ENCODE measurements around the gene DPCD.
"Not testable (repeated sequence)": the region's sequence is repeated elsewhere in the genome, so short reads cannot be mapped to it uniquely, and the experiment has no call there.

The DPCD gene

DNA sequence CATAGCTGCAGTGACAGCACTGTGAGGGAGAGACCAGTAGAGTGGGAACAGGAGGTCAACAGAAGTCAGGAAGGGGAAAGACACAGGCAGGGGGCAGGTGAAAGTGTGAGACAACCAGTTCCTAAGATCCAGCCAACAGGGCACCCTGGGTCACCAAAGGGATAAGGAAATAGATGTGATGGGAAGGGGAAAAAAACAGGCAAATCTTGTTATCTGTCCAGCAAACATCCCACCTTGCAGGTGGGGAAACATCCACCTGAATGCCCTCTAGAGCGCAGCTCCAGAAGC lies 42.5 kb downstream of the DPCD start:
- TF ChIP-seq, protein P1, sequence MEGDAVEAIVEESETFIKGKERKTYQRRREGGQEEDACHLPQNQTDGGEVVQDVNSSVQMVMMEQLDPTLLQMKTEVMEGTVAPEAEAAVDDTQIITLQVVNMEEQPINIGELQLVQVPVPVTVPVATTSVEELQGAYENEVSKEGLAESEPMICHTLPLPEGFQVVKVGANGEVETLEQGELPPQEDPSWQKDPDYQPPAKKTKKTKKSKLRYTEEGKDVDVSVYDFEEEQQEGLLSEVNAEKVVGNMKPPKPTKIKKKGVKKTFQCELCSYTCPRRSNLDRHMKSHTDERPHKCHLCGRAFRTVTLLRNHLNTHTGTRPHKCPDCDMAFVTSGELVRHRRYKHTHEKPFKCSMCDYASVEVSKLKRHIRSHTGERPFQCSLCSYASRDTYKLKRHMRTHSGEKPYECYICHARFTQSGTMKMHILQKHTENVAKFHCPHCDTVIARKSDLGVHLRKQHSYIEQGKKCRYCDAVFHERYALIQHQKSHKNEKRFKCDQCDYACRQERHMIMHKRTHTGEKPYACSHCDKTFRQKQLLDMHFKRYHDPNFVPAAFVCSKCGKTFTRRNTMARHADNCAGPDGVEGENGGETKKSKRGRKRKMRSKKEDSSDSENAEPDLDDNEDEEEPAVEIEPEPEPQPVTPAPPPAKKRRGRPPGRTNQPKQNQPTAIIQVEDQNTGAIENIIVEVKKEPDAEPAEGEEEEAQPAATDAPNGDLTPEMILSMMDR (IDR thresholded peaks at IDR 0.05; ENCODE audit: low read depth, low read length): no peak

DNA sequence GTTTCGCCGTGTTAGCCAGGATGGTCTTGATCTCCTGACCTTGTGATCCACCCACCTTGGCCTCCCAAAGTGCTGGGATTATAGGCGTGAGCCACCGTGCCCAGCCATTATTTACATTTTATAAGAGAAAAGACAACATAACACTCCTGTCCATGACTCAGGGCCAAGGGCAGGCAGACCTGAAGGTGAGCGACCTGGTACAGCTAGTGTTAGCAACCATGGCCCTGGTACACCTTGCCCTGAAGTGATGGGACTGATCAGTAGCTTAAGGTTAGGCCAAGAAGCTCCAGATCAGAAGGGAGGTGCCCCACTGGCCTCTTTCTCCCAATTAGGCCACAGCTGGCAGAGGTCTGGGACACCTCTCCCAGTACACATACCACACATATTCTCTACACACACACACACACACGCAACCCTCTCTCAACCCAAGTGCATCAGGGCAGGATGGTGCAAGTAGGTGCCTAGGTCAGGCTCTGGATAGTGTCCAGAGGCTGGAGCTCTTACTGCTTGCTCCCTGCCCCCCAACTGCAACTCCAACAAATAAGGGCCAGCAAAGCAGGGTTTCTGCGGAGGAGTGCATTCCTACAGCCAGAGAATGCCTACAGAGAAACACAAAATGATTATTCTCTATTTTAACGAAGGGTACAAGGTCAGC lies 43.8 kb downstream of the DPCD start:
- Histone ChIP-seq H3K36me3 (no peaks in the 10 kb centered on the region), H3K4me1 (no peaks in the 10 kb centered on the region), H3K27me3 (no peaks in the 10 kb centered on the region), H3K4me3 (ENCODE audit: low read depth, low read length) (no peak overlapping the region), H3K9me3 (no peaks in the 10 kb centered on the region)
- no peak for DNase-seq
- TF ChIP-seq, protein P1 (IDR thresholded peaks at IDR 0.05; ENCODE audit: low read depth, low read length): no peak

More for the DNA sequence above, 42.5 kb downstream of the DPCD start:
- H3K36me3 ChIP-seq: no peaks in the 10 kb centered on the region
- H3K9me3 ChIP-seq: no peaks in the 10 kb centered on the region
- no peaks in the 10 kb centered on the region for H3K4me1 ChIP-seq
- no peak overlapping the region for H3K4me3 ChIP-seq (ENCODE audit: low read depth, low read length)
- no peak for DNase-seq
- H3K27me3 ChIP-seq: no peaks in the 10 kb centered on the region

GRCh38 chr10:101633510-101633909 lies 45.4 kb downstream of the DPCD start:
- H3K27me3 ChIP-seq; H3K4me3 ChIP-seq (ENCODE audit: low read depth, low read length); DNase-seq; H3K36me3 ChIP-seq; H3K4me1 ChIP-seq; H3K9me3 ChIP-seq: not testable (repeated sequence)

DNA sequence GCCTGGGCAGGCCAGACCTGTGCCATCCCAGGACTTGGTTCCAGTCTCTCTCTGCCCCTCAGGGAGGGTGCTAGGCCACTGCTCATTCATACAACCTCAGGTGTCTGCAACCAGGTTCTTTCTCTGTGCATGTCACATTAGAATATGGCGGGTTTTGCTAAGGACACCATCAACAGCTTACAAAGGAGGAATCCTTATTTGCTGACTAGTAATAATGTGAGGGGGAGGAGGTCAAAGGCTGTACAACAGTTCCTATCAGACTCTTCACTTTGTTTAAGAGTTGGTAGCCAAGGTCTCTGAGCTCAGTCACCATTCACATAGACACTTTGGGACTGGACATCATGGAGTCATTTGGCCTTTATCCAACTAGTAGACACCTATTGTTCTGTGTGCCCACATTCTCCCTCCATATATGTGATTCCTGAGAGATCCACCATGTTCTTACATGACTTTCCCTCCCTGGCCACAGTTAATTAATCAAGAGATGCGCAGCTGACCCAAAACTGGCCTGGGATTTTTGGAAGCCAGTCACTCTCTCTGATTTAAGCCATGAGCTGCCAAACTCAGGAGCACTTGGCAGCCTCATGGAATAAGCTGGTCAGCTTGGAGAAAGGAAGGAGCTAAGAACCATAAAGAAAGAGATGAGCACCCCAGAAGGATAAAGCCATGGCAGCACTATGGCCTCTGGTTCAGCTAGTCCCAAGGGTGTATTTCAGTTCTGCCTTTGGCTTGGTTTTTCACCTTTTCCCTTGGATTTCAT lies 51.2 kb downstream of the DPCD start:
- Histone ChIP-seq H3K4me1 (no peaks in the 10 kb centered on the region), H3K9me3 (no peaks in the 10 kb centered on the region), H3K27me3 (no peaks in the 10 kb centered on the region), H3K4me3 (ENCODE audit: low read depth, low read length) (no peak overlapping the region), H3K36me3 (no peaks in the 10 kb centered on the region)
- no peak for DNase-seq
- TF ChIP-seq, protein P1 (IDR thresholded peaks at IDR 0.05; ENCODE audit: low read depth, low read length): no peak

DNA sequence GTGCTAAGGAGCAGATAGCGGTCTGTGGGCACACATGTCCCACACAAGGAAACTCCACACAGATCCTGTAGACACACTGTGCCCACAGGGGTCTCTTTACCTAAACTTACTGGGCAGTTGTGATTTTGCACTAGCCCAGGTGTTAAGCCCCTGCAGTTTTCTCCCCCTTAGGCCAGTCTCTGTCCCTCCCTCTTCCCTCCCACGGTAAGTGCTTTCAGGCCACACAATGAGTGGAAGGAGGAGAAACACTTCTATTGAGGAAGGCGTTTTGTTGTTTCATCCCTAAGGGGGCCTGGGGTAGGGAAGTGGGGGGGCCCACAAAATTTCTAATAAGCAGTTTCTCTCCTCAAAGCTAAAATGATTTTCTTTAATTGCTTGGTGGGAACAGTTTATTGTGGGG lies 55.4 kb downstream of the DPCD start:
- Histone ChIP-seq H3K9me3 (no peaks in the 10 kb centered on the region), H3K4me1 (no peaks in the 10 kb centered on the region), H3K4me3 (ENCODE audit: low read depth, low read length) (no peak overlapping the region), H3K36me3 (no peaks in the 10 kb centered on the region), H3K27me3 (no peaks in the 10 kb centered on the region)
- no peak for DNase-seq
- TF ChIP-seq, protein P1 (IDR thresholded peaks at IDR 0.05; ENCODE audit: low read depth, low read length): no peak

DNA sequence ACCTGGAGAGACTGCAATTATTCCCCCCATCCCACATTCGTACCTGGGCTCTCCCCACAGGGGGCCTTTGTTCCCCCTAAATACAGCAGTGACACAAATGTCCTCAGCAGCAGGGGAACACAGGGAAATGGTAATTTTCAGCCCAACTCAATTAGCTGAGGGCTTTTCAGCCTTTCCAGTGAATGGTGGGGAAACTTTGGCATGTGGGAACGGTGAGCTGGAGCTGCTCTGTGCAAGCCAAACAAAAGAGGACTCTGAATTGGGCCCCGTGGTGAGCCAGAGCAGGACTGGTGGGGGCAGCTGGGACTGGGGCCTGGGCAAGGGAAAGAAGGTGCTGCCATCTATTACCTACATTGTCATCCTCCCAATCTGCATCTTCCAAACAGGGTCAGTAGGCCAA lies 55.9 kb downstream of the DPCD start:
- Histone ChIP-seq H3K36me3 (no peaks in the 10 kb centered on the region), H3K9me3 (no peaks in the 10 kb centered on the region), H3K4me3 (ENCODE audit: low read depth, low read length) (no peak overlapping the region), H3K27me3 (no peaks in the 10 kb centered on the region), H3K4me1 (no peaks in the 10 kb centered on the region)
- TF ChIP-seq, protein P1 (IDR thresholded peaks at IDR 0.05; ENCODE audit: low read depth, low read length): no peak
- no peak for DNase-seq
